Muscle of leg (tissue), 11 donors: ENCODE results near the gene CUX1. TPM values are rescaled to one million over a fixed set of nuclear protein-coding genes. Genes with fewer than 3 reads are reported as not detected.
"Not testable (repeated sequence)": the region's sequence is repeated elsewhere in the genome, so short reads cannot be mapped to it uniquely, and the experiment has no call there.

Experiments used
- DNase-seq: peaks from one replicate; pipeline ENCODE4 v3.0.0; 2013
- H3K27ac ChIP-seq: one replicate; pipeline ENCODE4 v1.5.1; 2013; ENCODE audit warnings: mild to moderate bottlenecking, low read length, control low read depth
- H3K27me3 ChIP-seq: one replicate; pipeline ENCODE4 v1.6.1; 2013; ENCODE audit warnings: low read length; ENCODE audit not compliant: control insufficient read depth, insufficient read depth
- H3K36me3 ChIP-seq: one replicate; pipeline ENCODE4 v1.6.1; 2013; ENCODE audit warnings: low read length; ENCODE audit not compliant: control insufficient read depth, insufficient read depth
- H3K4me1 ChIP-seq: one replicate; pipeline ENCODE4 v1.6.1; 2013; ENCODE audit warnings: low read length; ENCODE audit not compliant: control insufficient read depth, insufficient read depth
- H3K4me3 ChIP-seq: one replicate; pipeline ENCODE4 v1.5.1; 2013; ENCODE audit warnings: low read length, control low read depth
- H3K9me3 ChIP-seq: replicated peaks from 2 replicates; pipeline ENCODE4 v1.6.1; 2013; ENCODE audit warnings: low read depth, low read length; ENCODE audit not compliant: control insufficient read depth
- WGBS: methylation state at CpG from one replicate; pipeline ENCODE4 v1.1.5; 2013; ENCODE audit warnings: missing lambda C conversion rate; ENCODE audit not compliant: insufficient coverage; 5-methylcytosine and 5-hydroxymethylcytosine counted together
- polyA plus RNA-seq, 8 donors: library from polyadenylated mRNA; unstranded; fragments of 120-200 nt; gene quantifications; one replicate each; pipeline versions ENCODE4 v1.2.1 to v1.2.3, GENCODE V29; 2013; ENCODE audit warnings: inconsistent platforms in 1 of 8, low replicate concordance in 1 of 8; ENCODE audit not compliant: insufficient read length in 8 of 8, insufficient read depth in 1 of 8
- total RNA-seq: library from RNA; stranded (reverse); fragments of 120-200 nt; gene quantifications from one replicate; pipeline ENCODE4 v1.2.4, GENCODE V29; 2013

The CUX1 gene
- total and polyA plus RNA-seq, 9 donors: 29.4 to 46.9 (median 40.8) TPM

GRCh38 chr7:102296179-102296438 is 478.7 kb downstream of the CUX1 start:
- Histone ChIP-seq H3K27ac (peak overlapping the region; percentile 21), H3K36me3 (no peaks in the 10 kb centered on the region), H3K4me1 (peaks cover 41% of the 10 kb centered on the region), H3K4me3 (no peak overlapping the region), H3K9me3 (no peaks in the 10 kb centered on the region), H3K27me3 (peaks cover 8% of the 10 kb centered on the region)
- WGBS: 77% methylated on average over 5 of the region's 6 CpGs
- DNase-seq: no peak

GRCh38 chr7:102296514-102296913 is 479.1 kb downstream of the CUX1 start:
- WGBS: 67% methylated on average over 5 of the region's 7 CpGs
- H3K27me3 ChIP-seq: peaks cover 10% of the 10 kb centered on the region
- no peak for DNase-seq

GRCh38 chr7:102297487-102298218 is 480.2 kb downstream of the CUX1 start:
- H3K4me1 ChIP-seq: peaks cover 47% of the 10 kb centered on the region
- no peak overlapping the region for H3K27ac ChIP-seq
- no peak overlapping the region for H3K4me3 ChIP-seq
- H3K27me3 ChIP-seq: peaks cover 10% of the 10 kb centered on the region
- no peak for DNase-seq
- 80% methylated on average over 6 of the region's 10 CpGs for WGBS
- no peaks in the 10 kb centered on the region for H3K9me3 ChIP-seq
- no peaks in the 10 kb centered on the region for H3K36me3 ChIP-seq

More at GRCh38 chr7:102296514-102296913, 479.1 kb downstream of the CUX1 start:
- no peak overlapping the region for H3K4me3 ChIP-seq
- no peaks in the 10 kb centered on the region for H3K9me3 ChIP-seq
- no peaks in the 10 kb centered on the region for H3K36me3 ChIP-seq
- peak overlapping the region; percentile 21 for H3K27ac ChIP-seq
- H3K4me1 ChIP-seq: peaks cover 38% of the 10 kb centered on the region

GRCh38 chr7:102300643-102301221 is 483.3 kb downstream of the CUX1 start:
- Histone ChIP-seq H3K4me1 (peaks cover 63% of the 10 kb centered on the region), H3K4me3 (no peak overlapping the region), H3K36me3 (no peaks in the 10 kb centered on the region), H3K27me3 (peaks cover 10% of the 10 kb centered on the region), H3K9me3 (no peaks in the 10 kb centered on the region), H3K27ac (peak overlapping the region; percentile 16)
- no peak for DNase-seq
- 34% methylated on average over 84 of the region's 84 CpGs for WGBS

GRCh38 chr7:102301367-102301766 is 483.9 kb downstream of the CUX1 start:
- not testable (repeated sequence) for H3K4me3 ChIP-seq, DNase-seq, H3K9me3 ChIP-seq, H3K27me3 ChIP-seq, H3K36me3 ChIP-seq
- WGBS: 100% methylated on average over 2 of the region's 14 CpGs
- Histone ChIP-seq H3K27ac (peak overlapping the region; percentile 16), H3K4me1 (peaks cover 58% of the 10 kb centered on the region)

GRCh38 chr7:102302025-102302424 is 484.6 kb downstream of the CUX1 start:
- peaks cover 62% of the 10 kb centered on the region for H3K4me1 ChIP-seq
- H3K27ac ChIP-seq: peak overlapping the region; percentile 96
- H3K27me3 ChIP-seq: peaks cover 10% of the 10 kb centered on the region
- H3K36me3 ChIP-seq: no peaks in the 10 kb centered on the region
- no peak for DNase-seq
- WGBS: 77% methylated on average over 5 of the region's 6 CpGs
- H3K9me3 ChIP-seq: no peaks in the 10 kb centered on the region
- H3K4me3 ChIP-seq: no peak overlapping the region

GRCh38 chr7:102303669-102304422 is 486.4 kb downstream of the CUX1 start:
- Histone ChIP-seq H3K9me3 (no peaks in the 10 kb centered on the region), H3K27ac (peak overlapping the region; percentile 96), H3K4me3 (no peak overlapping the region), H3K27me3 (peaks cover 10% of the 10 kb centered on the region), H3K4me1 (peaks cover 69% of the 10 kb centered on the region), H3K36me3 (peaks cover 13% of the 10 kb centered on the region)
- WGBS: 75% methylated on average over 7 of the region's 13 CpGs
- peak; percentile 93 for DNase-seq

GRCh38 chr7:102304668-102305067 is 487.2 kb downstream of the CUX1 start:
- peak; percentile 69 for DNase-seq
- Histone ChIP-seq H3K9me3 (no peaks in the 10 kb centered on the region), H3K27ac (peak overlapping the region; percentile 92), H3K36me3 (peaks cover 19% of the 10 kb centered on the region), H3K27me3 (peaks cover 8% of the 10 kb centered on the region), H3K4me1 (peaks cover 64% of the 10 kb centered on the region), H3K4me3 (no peak overlapping the region)
- 44% methylated on average over 10 of the region's 11 CpGs for WGBS

- H3K27ac ChIP-seq: peak overlapping the region; percentile 2
- H3K4me3 ChIP-seq: no peak overlapping the region
- no peak for DNase-seq
- no peaks in the 10 kb centered on the region for H3K9me3 ChIP-seq
- WGBS: 91% methylated on average over 7 of the region's 17 CpGs
- H3K4me1 ChIP-seq: peaks cover 55% of the 10 kb centered on the region
- H3K36me3 ChIP-seq: peaks cover 27% of the 10 kb centered on the region
- peaks cover 3% of the 10 kb centered on the region for H3K27me3 ChIP-seq
Observed at GRCh38 chr7:102305414-102306268, 488.2 kb downstream of the CUX1 start.
